GM12873 (cell line): ENCODE data around the gene TEX10.

ENCODE experiments used
- TF ChIP-seq, protein P1 (sequence below): IDR thresholded peaks from 2 replicates; pipeline ENCODE4 v1.5.1; 2012; ENCODE audit warnings: low read depth, mild to moderate bottlenecking, moderate library complexity, low read length, control low read depth; ENCODE audit not compliant: insufficient read depth; ENCODE audit errors: missing control alignments

Gene TEX10

GRCh38 chr9:100267211-100267610 lies 85.5 kb downstream of the TEX10 start:
- TF ChIP-seq, protein P1, sequence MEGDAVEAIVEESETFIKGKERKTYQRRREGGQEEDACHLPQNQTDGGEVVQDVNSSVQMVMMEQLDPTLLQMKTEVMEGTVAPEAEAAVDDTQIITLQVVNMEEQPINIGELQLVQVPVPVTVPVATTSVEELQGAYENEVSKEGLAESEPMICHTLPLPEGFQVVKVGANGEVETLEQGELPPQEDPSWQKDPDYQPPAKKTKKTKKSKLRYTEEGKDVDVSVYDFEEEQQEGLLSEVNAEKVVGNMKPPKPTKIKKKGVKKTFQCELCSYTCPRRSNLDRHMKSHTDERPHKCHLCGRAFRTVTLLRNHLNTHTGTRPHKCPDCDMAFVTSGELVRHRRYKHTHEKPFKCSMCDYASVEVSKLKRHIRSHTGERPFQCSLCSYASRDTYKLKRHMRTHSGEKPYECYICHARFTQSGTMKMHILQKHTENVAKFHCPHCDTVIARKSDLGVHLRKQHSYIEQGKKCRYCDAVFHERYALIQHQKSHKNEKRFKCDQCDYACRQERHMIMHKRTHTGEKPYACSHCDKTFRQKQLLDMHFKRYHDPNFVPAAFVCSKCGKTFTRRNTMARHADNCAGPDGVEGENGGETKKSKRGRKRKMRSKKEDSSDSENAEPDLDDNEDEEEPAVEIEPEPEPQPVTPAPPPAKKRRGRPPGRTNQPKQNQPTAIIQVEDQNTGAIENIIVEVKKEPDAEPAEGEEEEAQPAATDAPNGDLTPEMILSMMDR, result no peak
